HepG2 (cell line): Measurements from ENCODE around the gene FLRT3. TPM values are rescaled to one million over a fixed set of nuclear protein-coding genes. Genes with fewer than 3 reads are reported as not detected.

Experiments used
- ATAC-seq: fragments of 200-7000 bp; cut with Tn5 transposase; 3 replicates; pipeline ENCODE4 v1.9.1; 2020; ENCODE audit warnings: mild to moderate bottlenecking, moderate library complexity
- BruUV-seq: library from RNA; stranded (reverse); fragments of 400-500 nt; replicated peaks from 2 replicates; lab custom pipeline; 2021; lab: Mats Ljungman, UMichigan
- CTCF ChIA-PET: fragments of 300-600 bp; formaldehyde crosslinking; extraction: SDS; loops from one replicate; lab custom pipeline; 2021; ENCODE audit warnings: low total read pairs, inconsistent platforms, low intra/inter-chr PET ratio; lab: Yijun Ruan, JAX
- POLR2A ChIA-PET: fragments of 350-600 bp; sonication (Branson Sonifier 250); formaldehyde crosslinking; loops from one replicate; lab custom pipeline; 2020; ENCODE audit warnings: antibody characterized with exemption, inconsistent platforms; lab: Yijun Ruan, JAX
- DNase-seq: peaks from one replicate; pipeline ENCODE4 v3.0.0-alpha.2; 2015; ENCODE audit warnings: low spot score
- FAIRE-seq: peaks from 3 replicates; lab custom pipeline; 2011; peaks lifted over from hg19 to GRCh38; lab: Jason Lieb, UNC
- H2AFZ ChIP-seq: one replicate; pipeline ENCODE4 v1.6.1; 2011; ENCODE audit warnings: low read length, inconsistent platforms
- H3K27ac ChIP-seq: fragments of 300-600 bp; 3 replicates; pipeline ENCODE4 v1.8.0; 2011; ENCODE audit warnings: mixed run types, mild to moderate bottlenecking, mixed read lengths, low read length, inconsistent platforms; ENCODE audit not compliant: insufficient read depth; ENCODE audit errors: extremely low read length
- H3K27me3 ChIP-seq, 2 experiments: fragments of 200-600 bp in 1 of 2; 2 replicates in 1 of 2; 3 replicates in 1 of 2; pipeline versions ENCODE4 v1.6.0 to v1.8.0; 2011; ENCODE audit warnings: low read length in 2 of 2, mild to moderate bottlenecking in 2 of 2, moderate library complexity in 2 of 2, inconsistent platforms in 1 of 2; ENCODE audit not compliant: insufficient read depth in 2 of 2, control insufficient read depth in 1 of 2
- H3K36me3 ChIP-seq, 2 experiments: fragments of 200-600 bp in 1 of 2; replicated peaks in 1 of 2; 2 replicates in 1 of 2; 3 replicates in 1 of 2; pipeline versions ENCODE4 v1.5.1 to v1.8.0; 2011; ENCODE audit warnings: low read length in 2 of 2, inconsistent platforms in 1 of 2; ENCODE audit not compliant: insufficient read depth in 2 of 2, control insufficient read depth in 1 of 2
- H3K4me1 ChIP-seq: 2 replicates; pipeline ENCODE4 v1.5.1; 2012; ENCODE audit warnings: low read length, inconsistent platforms; ENCODE audit not compliant: insufficient read depth
- H3K4me2 ChIP-seq: 2 replicates; pipeline ENCODE4 v1.6.0; 2011; ENCODE audit warnings: low read depth, low read length, inconsistent platforms
- H3K4me3 ChIP-seq, 3 experiments: fragments of 200-600 bp in 1 of 3; sonication (generic), shearing (Covaris generic) in 1 of 3; replicated peaks in 1 of 3; 2 replicates each; pipeline ENCODE4 v1.5.1; 2011 to 2016; ENCODE audit warnings: low read length in 3 of 3, inconsistent platforms in 2 of 3, low read depth in 2 of 3, mild to moderate bottlenecking in 2 of 3, control low read depth in 1 of 3, mixed read lengths in 1 of 3; ENCODE audit not compliant: insufficient read depth in 1 of 3
- H3K79me2 ChIP-seq: one replicate; pipeline ENCODE4 v1.6.1; 2011; ENCODE audit warnings: low read length, inconsistent platforms; ENCODE audit not compliant: insufficient read depth
- H3K9ac ChIP-seq: 2 replicates; pipeline ENCODE4 v1.6.0; 2011; ENCODE audit warnings: mild to moderate bottlenecking, low read depth, low read length, inconsistent platforms; ENCODE audit not compliant: insufficient read depth
- H3K9me3 ChIP-seq: 2 replicates; pipeline ENCODE4 v1.5.1; 2012; ENCODE audit warnings: mild to moderate bottlenecking, low read length
- H4K20me1 ChIP-seq: 2 replicates; pipeline ENCODE4 v1.6.0; 2011; ENCODE audit warnings: inconsistent platforms, mild to moderate bottlenecking, low read length, moderate library complexity; ENCODE audit not compliant: insufficient read depth
- CERS6 ChIP-seq: sonication (generic); formaldehyde crosslinking; IDR thresholded peaks from 2 replicates; pipeline ENCODE4 v1.5.0; 2020; ENCODE audit warnings: missing genetic modification reagents
- ELF4 ChIP-seq: sonication (generic); formaldehyde crosslinking; IDR thresholded peaks from 2 replicates; pipeline ENCODE4 v1.5.0; 2020; ENCODE audit warnings: missing genetic modification reagents, mild to moderate bottlenecking, moderate library complexity, borderline replicate concordance
- GPBP1L1 ChIP-seq: sonication (generic); formaldehyde crosslinking; IDR thresholded peaks from 2 replicates; pipeline ENCODE4 v1.5.0; 2020; ENCODE audit warnings: mild to moderate bottlenecking, missing genetic modification reagents
- JUN ChIP-seq: sonication (generic); formaldehyde crosslinking; IDR thresholded peaks from 2 replicates; pipeline ENCODE4 v1.4.0; 2020; ENCODE audit warnings: mild to moderate bottlenecking, missing genetic modification reagents
- SRF ChIP-seq: IDR thresholded peaks from 2 replicates; pipeline ENCODE4 v1.6.1; 2011; ENCODE audit warnings: mild to moderate bottlenecking, low read depth, low read length, moderate library complexity
- ZNF160 ChIP-seq: sonication (generic); formaldehyde crosslinking; IDR thresholded peaks from 2 replicates; pipeline ENCODE4 v1.8.0; 2022; ENCODE audit warnings: mild to moderate bottlenecking, inconsistent platforms, missing genetic modification reagents
- WGBS: methylation state at CpG from one replicate; pipeline ENCODE4 v1.1.6; 2017; ENCODE audit warnings: low lambda C conversion rate; 5-methylcytosine and 5-hydroxymethylcytosine counted together
- in situ Hi-C: cut with HindIII; loops from 2 replicates; pipeline ENCODE4 v1.10.0; 2017; ENCODE audit warnings: low pct_unique_long_range_greater_than_20kb; ENCODE audit not compliant: extremely low pct_ligation_motif_present
- intact Hi-C: fragments of 100-400 bp; cut with micrococcal nuclease; formaldehyde crosslinking; loops from one replicate; pipeline ENCODE4 v1.10.0; 2022; ENCODE audit not compliant: unreplicated experiment
- polyA plus RNA-seq, 8 experiments: library from polyadenylated mRNA; depleted of rRNA in 3 of 8; stranded (reverse) in 7 of 8; unstranded in 1 of 8; fragments of >200 nt; fragmentation: Illumina TruSeq in 4 of 8; extraction: Trizol in 4 of 8; gene quantifications; 2 replicates each; pipeline versions ENCODE4 v1.2.1 to v1.2.3, GENCODE V29; 2011 to 2016; ENCODE audit warnings: low read depth in 4 of 8, missing spikeins in 1 of 8, mixed read lengths in 1 of 8; ENCODE audit not compliant: insufficient read depth in 1 of 8
- total RNA-seq, 5 experiments: library from RNA; depleted of rRNA; stranded (reverse); fragments of >200 nt; fragmentation: Illumina TruSeq; extraction: Trizol; gene quantifications; 2 replicates each; pipeline ENCODE4 v1.2.3, GENCODE V29; 2016; ENCODE audit warnings: low read depth in 1 of 5

FLRT3 gene
- total and polyA plus RNA-seq, 2 of the 13 experiments (the other 11 are each of a cell fraction or from before 2014, with no cell fraction given), result 0.44 to 5.3 TPM

- TF ChIP-seq CERS6 (CRISPR knock-in tag) (no peak), ZNF160 (CRISPR knock-in tag) (no peak)
Observed at GRCh38 chr20:14343491-14344065, 6.2 kb upstream of the FLRT3 start (continued).

GRCh38 chr20:14342918-14343317 lies 5.5 kb upstream of the FLRT3 start:
- Histone ChIP-seq H3K9me3 (no peaks in the 10 kb centered on the region), H3K4me2 (no peak overlapping the region), H3K4me3 (no peak overlapping the region), H2AFZ (no peak overlapping the region), H4K20me1 (no peaks in the 10 kb centered on the region), H3K27ac (no peak overlapping the region), H3K79me2 (no peaks in the 10 kb centered on the region), H3K4me1 (no peaks in the 10 kb centered on the region), H3K36me3 (no peaks in the 10 kb centered on the region), H3K9ac (no peak overlapping the region), H3K27me3 (no peaks in the 10 kb centered on the region)
- no peak for FAIRE-seq
- DNase-seq, result no peak
- ChIA-PET CTCF (no interaction called here), POLR2A (no interaction called here)
- in situ Hi-C loops (no loop called here), intact Hi-C loops (no loop called here)
- peak; percentile 63; the same call in 1 of the 2 replicates for TF ChIP-seq SRF
- no peak for TF ChIP-seq GPBP1L1
- TF ChIP-seq JUN (CRISPR knock-in tag), result no peak
- no peak for TF ChIP-seq ELF4 (CRISPR knock-in tag)
- no TSS peak for BruUV-seq
- no peak for ATAC-seq
- WGBS, result 13% methylated on average over 1 of the region's 1 CpG
